Measurements from ENCODE around the gene ADAMTS19. TPM values are rescaled to one million over a fixed set of nuclear protein-coding genes. Genes with fewer than 3 reads are reported as not detected.

ADAMTS19 gene
- total and polyA plus RNA-seq, 9 donors: 0.18 to 23.5 (median 2.2) TPM

DNA sequence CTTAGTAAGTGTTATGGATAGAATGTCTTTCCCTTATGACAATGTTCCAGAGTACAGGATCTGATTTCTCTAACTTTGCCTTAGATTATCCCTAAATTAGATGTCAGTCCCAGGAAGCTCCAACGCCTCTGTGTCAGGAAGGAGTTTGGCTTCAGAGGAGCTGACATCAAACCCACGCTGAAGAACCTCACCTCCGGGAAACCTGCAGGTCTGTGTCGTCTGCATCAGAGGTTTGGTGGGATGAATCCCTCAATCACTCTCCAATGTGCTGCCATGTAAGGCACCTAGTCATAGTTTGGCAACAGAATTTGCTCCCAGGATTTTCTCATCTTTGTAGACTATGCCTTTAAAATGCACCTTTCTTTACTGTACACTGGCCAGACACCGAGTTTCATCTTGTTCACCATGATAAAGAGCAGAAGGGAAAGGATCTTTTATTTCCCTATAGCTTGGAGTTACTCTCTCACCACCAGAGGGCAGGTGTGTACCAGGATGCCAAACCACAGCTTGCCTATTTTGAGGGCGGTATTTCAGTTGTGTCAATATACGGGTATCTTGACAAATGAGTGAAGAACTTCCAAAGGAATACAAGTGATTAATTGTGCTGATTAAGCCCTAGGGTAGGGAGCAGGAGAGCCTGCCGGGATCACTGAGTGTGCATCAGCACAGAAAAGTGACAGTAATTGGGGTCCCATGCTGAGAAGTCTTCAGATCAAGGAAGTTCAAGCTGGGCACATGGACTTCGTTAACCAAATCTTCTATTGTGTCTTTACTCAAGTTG is 311.1 kb downstream of the ADAMTS19 start:
- WGBS, 3 donors: 43 to 58% (median 48%) methylated on average over 9 of the region's 9 CpGs
- H3K4me1 ChIP-seq (ENCODE audit: insufficient read depth): no peaks in the 10 kb centered on the region
- H3K36me3 ChIP-seq: no peaks in the 10 kb centered on the region
- intact Hi-C loops (cut with DNase I): no loop called here
- no peak overlapping the region for H3K27ac ChIP-seq
- H3K27me3 ChIP-seq: no peaks in the 10 kb centered on the region
- TF ChIP-seq, protein P1, sequence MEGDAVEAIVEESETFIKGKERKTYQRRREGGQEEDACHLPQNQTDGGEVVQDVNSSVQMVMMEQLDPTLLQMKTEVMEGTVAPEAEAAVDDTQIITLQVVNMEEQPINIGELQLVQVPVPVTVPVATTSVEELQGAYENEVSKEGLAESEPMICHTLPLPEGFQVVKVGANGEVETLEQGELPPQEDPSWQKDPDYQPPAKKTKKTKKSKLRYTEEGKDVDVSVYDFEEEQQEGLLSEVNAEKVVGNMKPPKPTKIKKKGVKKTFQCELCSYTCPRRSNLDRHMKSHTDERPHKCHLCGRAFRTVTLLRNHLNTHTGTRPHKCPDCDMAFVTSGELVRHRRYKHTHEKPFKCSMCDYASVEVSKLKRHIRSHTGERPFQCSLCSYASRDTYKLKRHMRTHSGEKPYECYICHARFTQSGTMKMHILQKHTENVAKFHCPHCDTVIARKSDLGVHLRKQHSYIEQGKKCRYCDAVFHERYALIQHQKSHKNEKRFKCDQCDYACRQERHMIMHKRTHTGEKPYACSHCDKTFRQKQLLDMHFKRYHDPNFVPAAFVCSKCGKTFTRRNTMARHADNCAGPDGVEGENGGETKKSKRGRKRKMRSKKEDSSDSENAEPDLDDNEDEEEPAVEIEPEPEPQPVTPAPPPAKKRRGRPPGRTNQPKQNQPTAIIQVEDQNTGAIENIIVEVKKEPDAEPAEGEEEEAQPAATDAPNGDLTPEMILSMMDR (IDR thresholded peaks at IDR 0.05): no peak
- TF ChIP-seq POLR2A (IDR thresholded peaks at IDR 0.05) (no peak), EP300 (IDR thresholded peaks at IDR 0.05) (no peak)
- H3K9me3 ChIP-seq: no peaks in the 10 kb centered on the region
- peak in 1 of 5 donors; percentile 18 for DNase-seq
- H3K4me3 ChIP-seq: no peak overlapping the region

DNA sequence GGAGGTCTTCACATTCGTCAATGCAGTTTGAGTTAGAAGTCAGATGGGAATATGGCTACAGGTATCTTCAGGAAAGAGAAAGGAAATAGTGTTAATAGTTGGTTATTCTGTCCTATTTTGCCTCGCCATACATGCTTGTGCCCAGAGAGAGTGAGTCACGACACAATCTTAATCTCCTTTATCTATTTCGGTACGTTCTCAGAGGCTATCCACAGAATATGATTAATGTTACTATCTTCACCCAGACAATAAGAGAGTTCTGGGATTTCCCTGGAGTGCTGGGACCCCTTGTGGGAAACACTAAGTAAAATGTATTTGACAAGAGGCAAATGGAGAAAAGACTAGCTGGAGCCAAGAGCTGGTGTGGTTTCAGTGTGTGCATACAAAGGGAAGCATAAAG is 313.3 kb downstream of the ADAMTS19 start:
- no peak for DNase-seq
- no peaks in the 10 kb centered on the region for H3K36me3 ChIP-seq

DNA sequence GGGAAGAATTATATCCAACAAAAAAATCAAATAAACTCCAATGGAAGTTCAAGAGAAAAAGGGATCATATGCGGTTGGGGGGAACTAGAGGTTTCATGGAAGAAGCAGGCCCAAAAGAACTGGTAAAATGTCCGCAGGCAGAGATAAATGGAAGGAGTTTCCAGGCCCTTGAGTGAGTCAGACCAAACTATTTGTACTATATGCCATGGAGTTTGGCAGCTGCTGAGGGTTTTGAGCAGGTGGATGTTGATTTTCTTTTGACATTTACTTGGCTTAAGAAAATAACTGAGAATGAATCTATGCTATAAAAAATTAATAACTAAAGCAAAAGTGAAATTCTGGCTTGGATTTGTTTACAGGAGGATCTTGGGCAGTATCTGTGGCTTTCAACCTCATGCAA is 321.5 kb downstream of the ADAMTS19 start:
- H3K9me3 ChIP-seq: no peaks in the 10 kb centered on the region
- no peaks in the 10 kb centered on the region for H3K4me1 ChIP-seq (ENCODE audit: insufficient read depth)
- intact Hi-C loops (cut with DNase I): no loop called here
- H3K36me3 ChIP-seq: no peaks in the 10 kb centered on the region
- H3K27me3 ChIP-seq: no peaks in the 10 kb centered on the region
- no peak for DNase-seq
- no peak overlapping the region for H3K4me3 ChIP-seq
- TF ChIP-seq EP300 (IDR thresholded peaks at IDR 0.05) (no peak), POLR2A (IDR thresholded peaks at IDR 0.05) (no peak)
- TF ChIP-seq, protein P1 (IDR thresholded peaks at IDR 0.05): no peak
- WGBS, 3 donors: 69 to 73% (median 69%) methylated on average over 2 of the region's 2 CpGs
- no peak overlapping the region for H3K27ac ChIP-seq

More for the DNA sequence above, 313.3 kb downstream of the ADAMTS19 start:
- no peaks in the 10 kb centered on the region for H3K4me1 ChIP-seq (ENCODE audit: insufficient read depth)
- no peaks in the 10 kb centered on the region for H3K9me3 ChIP-seq
- H3K4me3 ChIP-seq: no peak overlapping the region
- no peak overlapping the region for H3K27ac ChIP-seq
- no peaks in the 10 kb centered on the region for H3K27me3 ChIP-seq
- TF ChIP-seq POLR2A (IDR thresholded peaks at IDR 0.05): no peak
- TF ChIP-seq EP300 (IDR thresholded peaks at IDR 0.05): no peak
- TF ChIP-seq, protein P1 (IDR thresholded peaks at IDR 0.05): no peak
- intact Hi-C loops (cut with DNase I): no loop called here
- WGBS, 3 donors: 83 to 87% (median 85%) methylated on average over 5 of the region's 5 CpGs

Data from ovary (tissue), 9 donors.